HL-60 (cell line): ENCODE measurements around the gene LDLRAD3.

Experiments used
- DNase-seq, 2 experiments: peaks; one replicate each; pipeline ENCODE4 v3.0.0-alpha.2; 2010 to 2020; ENCODE audit warnings: low read depth in 1 of 2, low spot score in 1 of 2
- H3K27ac ChIP-seq: fragments of 250-450 bp; sonication (Bioruptor Pico); replicated peaks from 2 replicates; pipeline ENCODE4 v1.5.1; 2020; ENCODE audit warnings: mild to moderate bottlenecking, moderate library complexity
- H3K27me3 ChIP-seq: fragments of 250-450 bp; sonication (Bioruptor Pico); 2 replicates; pipeline ENCODE4 v1.5.1; 2021; ENCODE audit warnings: mild to moderate bottlenecking, moderate library complexity; ENCODE audit not compliant: insufficient read depth, poor library complexity, severe bottlenecking
- H3K4me3 ChIP-seq: replicated peaks from 2 replicates; pipeline ENCODE4 v1.5.1; 2011; ENCODE audit warnings: mild to moderate bottlenecking, control low read depth, low read length; ENCODE audit not compliant: insufficient read depth
- GABPA ChIP-seq: IDR thresholded peaks from 2 replicates; pipeline ENCODE4 v1.6.1; 2012; ENCODE audit warnings: low read depth
- POLR2AphosphoS5 ChIP-seq: IDR thresholded peaks from 2 replicates; pipeline ENCODE4 v1.6.1; 2012; ENCODE audit warnings: low read depth
- SPI1 ChIP-seq: IDR thresholded peaks from 2 replicates; pipeline ENCODE4 v1.6.1; 2012; ENCODE audit warnings: low read depth, mild to moderate bottlenecking, borderline replicate concordance
- TF ChIP-seq, protein P1 (sequence below): IDR thresholded peaks from one replicate; pipeline ENCODE4 v1.5.1; 2011; ENCODE audit warnings: low read length, control low read depth, inconsistent platforms; ENCODE audit not compliant: insufficient read depth
- TF ChIP-seq, protein P2 (sequence below): IDR thresholded peaks from 2 replicates; pipeline ENCODE4 v1.6.1; 2012; ENCODE audit warnings: low read depth; ENCODE audit not compliant: insufficient replicate concordance

The LDLRAD3 gene

DNA sequence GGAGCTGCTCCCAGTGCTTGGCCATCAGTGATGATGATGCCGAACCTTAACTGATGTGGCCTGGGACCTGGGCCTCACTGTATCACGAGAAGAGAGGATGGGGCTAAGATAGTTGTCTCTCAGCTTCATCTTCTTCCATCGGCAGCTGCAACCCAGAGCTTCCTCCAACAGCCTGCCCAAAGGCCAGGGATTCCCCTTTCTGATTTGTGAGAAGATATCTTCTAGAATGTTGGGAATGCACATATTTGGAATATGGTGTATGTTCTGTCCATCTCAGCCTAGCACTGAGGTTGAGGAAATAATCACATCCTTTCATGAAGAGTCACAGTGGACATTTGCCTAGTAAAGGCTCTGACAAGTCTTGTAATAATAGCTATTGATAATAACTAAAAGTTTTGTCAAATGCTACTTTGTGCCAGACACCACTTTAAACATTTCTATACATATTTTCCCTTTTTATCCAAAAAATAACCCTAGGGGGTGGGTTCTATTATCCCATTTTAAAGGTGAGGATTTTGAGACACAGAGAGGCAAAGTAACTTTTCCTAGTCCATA, 272.3 kb downstream of the LDLRAD3 start:
- no peak for DNase-seq
- Histone ChIP-seq H3K27ac (no peak overlapping the region), H3K27me3 (no peaks in the 10 kb centered on the region), H3K4me3 (no peak overlapping the region)
- TF ChIP-seq GABPA: no peak
- TF ChIP-seq, protein P1, sequence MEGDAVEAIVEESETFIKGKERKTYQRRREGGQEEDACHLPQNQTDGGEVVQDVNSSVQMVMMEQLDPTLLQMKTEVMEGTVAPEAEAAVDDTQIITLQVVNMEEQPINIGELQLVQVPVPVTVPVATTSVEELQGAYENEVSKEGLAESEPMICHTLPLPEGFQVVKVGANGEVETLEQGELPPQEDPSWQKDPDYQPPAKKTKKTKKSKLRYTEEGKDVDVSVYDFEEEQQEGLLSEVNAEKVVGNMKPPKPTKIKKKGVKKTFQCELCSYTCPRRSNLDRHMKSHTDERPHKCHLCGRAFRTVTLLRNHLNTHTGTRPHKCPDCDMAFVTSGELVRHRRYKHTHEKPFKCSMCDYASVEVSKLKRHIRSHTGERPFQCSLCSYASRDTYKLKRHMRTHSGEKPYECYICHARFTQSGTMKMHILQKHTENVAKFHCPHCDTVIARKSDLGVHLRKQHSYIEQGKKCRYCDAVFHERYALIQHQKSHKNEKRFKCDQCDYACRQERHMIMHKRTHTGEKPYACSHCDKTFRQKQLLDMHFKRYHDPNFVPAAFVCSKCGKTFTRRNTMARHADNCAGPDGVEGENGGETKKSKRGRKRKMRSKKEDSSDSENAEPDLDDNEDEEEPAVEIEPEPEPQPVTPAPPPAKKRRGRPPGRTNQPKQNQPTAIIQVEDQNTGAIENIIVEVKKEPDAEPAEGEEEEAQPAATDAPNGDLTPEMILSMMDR: no peak
- TF ChIP-seq, protein P2, sequence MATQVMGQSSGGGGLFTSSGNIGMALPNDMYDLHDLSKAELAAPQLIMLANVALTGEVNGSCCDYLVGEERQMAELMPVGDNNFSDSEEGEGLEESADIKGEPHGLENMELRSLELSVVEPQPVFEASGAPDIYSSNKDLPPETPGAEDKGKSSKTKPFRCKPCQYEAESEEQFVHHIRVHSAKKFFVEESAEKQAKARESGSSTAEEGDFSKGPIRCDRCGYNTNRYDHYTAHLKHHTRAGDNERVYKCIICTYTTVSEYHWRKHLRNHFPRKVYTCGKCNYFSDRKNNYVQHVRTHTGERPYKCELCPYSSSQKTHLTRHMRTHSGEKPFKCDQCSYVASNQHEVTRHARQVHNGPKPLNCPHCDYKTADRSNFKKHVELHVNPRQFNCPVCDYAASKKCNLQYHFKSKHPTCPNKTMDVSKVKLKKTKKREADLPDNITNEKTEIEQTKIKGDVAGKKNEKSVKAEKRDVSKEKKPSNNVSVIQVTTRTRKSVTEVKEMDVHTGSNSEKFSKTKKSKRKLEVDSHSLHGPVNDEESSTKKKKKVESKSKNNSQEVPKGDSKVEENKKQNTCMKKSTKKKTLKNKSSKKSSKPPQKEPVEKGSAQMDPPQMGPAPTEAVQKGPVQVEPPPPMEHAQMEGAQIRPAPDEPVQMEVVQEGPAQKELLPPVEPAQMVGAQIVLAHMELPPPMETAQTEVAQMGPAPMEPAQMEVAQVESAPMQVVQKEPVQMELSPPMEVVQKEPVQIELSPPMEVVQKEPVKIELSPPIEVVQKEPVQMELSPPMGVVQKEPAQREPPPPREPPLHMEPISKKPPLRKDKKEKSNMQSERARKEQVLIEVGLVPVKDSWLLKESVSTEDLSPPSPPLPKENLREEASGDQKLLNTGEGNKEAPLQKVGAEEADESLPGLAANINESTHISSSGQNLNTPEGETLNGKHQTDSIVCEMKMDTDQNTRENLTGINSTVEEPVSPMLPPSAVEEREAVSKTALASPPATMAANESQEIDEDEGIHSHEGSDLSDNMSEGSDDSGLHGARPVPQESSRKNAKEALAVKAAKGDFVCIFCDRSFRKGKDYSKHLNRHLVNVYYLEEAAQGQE: no peak
- TF ChIP-seq POLR2AphosphoS5: no peak
- no peak for TF ChIP-seq SPI1

DNA sequence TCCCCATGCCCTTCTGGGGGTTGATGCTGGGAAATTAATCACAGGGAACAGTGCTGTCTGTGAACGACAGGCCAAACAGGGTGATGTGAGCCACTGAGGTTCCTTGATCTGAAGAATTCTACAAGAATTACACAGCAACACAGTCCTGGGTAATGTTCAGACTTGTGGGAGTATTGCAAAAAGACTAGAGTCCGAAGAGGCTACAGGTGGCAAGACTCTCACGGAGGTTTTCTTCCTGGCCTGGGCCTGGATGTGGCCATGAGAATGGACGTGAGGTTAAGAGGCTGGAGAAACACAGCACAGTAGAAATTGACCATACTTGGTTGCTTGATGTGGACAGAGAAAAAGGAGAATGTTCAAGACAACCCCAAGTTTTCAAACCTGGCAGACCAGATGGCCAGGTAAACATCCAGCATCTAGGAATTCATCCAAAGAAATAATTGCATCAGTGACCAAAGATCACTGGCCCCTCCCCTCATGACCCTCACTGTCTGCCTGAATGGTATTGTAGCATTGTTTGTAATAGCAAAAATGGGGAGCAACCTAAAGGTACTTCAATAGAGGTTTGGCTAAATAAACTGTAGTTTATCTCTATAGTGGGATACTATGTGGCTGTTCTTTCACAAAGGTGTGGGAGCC, 274.5 kb downstream of the LDLRAD3 start:
- no peak for DNase-seq
- Histone ChIP-seq H3K4me3 (no peak overlapping the region), H3K27ac (no peak overlapping the region), H3K27me3 (no peaks in the 10 kb centered on the region)
- TF ChIP-seq SPI1: no peak
- TF ChIP-seq POLR2AphosphoS5: no peak
- TF ChIP-seq GABPA: no peak
- TF ChIP-seq, protein P2: no peak
- TF ChIP-seq, protein P1: no peak

DNA sequence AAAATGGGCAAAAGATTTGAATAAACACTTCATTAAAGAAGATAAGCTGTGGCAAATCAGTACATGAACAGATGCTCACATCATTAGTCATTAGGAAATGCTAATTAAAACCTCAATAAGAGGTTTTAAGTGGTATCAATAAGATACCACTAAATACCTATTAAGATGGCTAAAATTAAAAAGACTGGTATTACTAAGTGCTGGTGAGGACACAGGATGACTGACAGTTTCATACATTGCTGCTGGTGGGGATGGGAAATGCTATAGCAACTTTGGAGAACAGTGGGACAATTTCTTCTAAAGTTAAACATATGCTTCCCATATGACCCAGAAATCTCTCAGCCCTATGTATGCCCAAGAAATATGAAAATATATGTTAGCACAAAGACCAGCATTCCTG, 276.1 kb downstream of the LDLRAD3 start:
- no peaks in the 10 kb centered on the region for H3K27me3 ChIP-seq
- no peak overlapping the region for H3K4me3 ChIP-seq
- TF ChIP-seq, protein P2: no peak
- TF ChIP-seq, protein P1: no peak
- TF ChIP-seq POLR2AphosphoS5 (no peak), SPI1 (no peak), GABPA (no peak)
- no peak for DNase-seq
- no peak overlapping the region for H3K27ac ChIP-seq
